Measurements from ENCODE around the gene SYT7. TPM values are rescaled to one million over a fixed set of nuclear protein-coding genes. Genes with fewer than 3 reads are reported as not detected.

Gene SYT7
- total and polyA plus RNA-seq, 2 of the 4 experiments (the other 2 are of a cell fraction), result under 0.01 to 0.19 TPM

DNA sequence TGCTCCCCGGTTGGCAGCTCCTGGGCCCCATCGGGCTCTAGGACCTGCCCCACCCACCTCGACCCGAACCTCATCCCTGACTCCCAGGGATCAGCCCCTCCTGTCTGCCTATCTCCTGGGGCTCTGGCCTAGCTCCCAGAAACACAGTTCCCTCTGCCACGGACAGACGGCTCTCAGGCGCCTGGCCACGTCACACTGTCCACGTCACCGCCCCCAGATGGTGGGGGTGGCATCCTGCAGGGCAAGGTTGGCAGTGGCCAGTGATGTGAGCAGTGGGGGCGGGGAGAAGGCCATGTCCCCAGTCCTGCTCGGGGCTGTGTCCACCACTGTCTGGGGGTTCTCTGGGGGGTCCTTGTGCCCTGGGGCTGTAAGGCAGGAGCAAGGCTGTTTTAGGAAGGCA, 29.2 kb downstream of the SYT7 start:
- ATAC-seq (ENCODE audit: low read depth) (peak; percentile 51), DNase-seq (peak; percentile 50)
- WGBS, 2 experiments (ENCODE audit: extremely low coverage in 2 of 2, insufficient read length in 1 of 2), result 20% methylated on average over 1 of the region's 12 CpGs; no CpG with 5 or more reads in 1 of the 2 experiments
- H2BK20ac ChIP-seq (ENCODE audit: low read depth, low read length), result no peak overlapping the region
- H4K8ac ChIP-seq (ENCODE audit: low read depth in 2 of 2, low read length in 2 of 2), result no peak overlapping the region
- peaks cover 3% of the 10 kb centered on the region; the same call in 1 of the 2 replicates for H3K4me1 ChIP-seq (ENCODE audit: control insufficient read depth, insufficient read depth, low read length)
- no peak overlapping the region for H2AK5ac ChIP-seq (ENCODE audit: low read depth, low read length)
- peak overlapping the region; percentile 4; the same call in 1 of the 2 replicates for H4K91ac ChIP-seq (ENCODE audit: insufficient read depth, low read depth, low read length)
- no peak overlapping the region for H3K14ac ChIP-seq (replicated peaks; ENCODE audit: low read depth, low read length)
- no peaks in the 10 kb centered on the region for H3K36me3 ChIP-seq (ENCODE audit: control insufficient read depth, insufficient read depth, low read length)
- no peak overlapping the region for H3K9ac ChIP-seq (ENCODE audit: low read depth, low read length)
- TF ChIP-seq MAZ (IDR thresholded peaks at IDR 0.05; ENCODE audit: borderline replicate concordance, low read depth, low read length) (peak; percentile 44; the same call in 1 of the 2 replicates), CEBPB (IDR thresholded peaks at IDR 0.05; ENCODE audit: low read depth, low read length) (no peak), MAFK (IDR thresholded peaks at IDR 0.05; ENCODE audit: low read depth, low read length) (no peak)
- dilution Hi-C loops (cut with HindIII; ENCODE audit: low sequenced_read_pairs, unreplicated experiment) (no loop called here), in situ Hi-C loops (cut with MboI; ENCODE audit: low sequenced_read_pairs) (no loop called here), intact Hi-C loops (cut with micrococcal nuclease) (no loop called here)
- no peak overlapping the region for H2BK120ac ChIP-seq (ENCODE audit: low read depth, low read length)
- ChIA-PET POLR2A (ENCODE audit: unreplicated experiment) (no interaction called here), CTCF (no interaction called here)
- peaks cover 48% of the 10 kb centered on the region for H3K27me3 ChIP-seq (ENCODE audit: control insufficient read depth, insufficient read depth, low read length)
- peak overlapping the region; percentile 70 for H2AK9ac ChIP-seq (replicated peaks; ENCODE audit: low read depth, low read length, poor library complexity)
- no peak overlapping the region for H2BK15ac ChIP-seq (ENCODE audit: low read depth, low read length)
- H2AFZ ChIP-seq (replicated peaks; ENCODE audit: low read length, poor library complexity), result peak overlapping the region; percentile 65
- no peak overlapping the region for H4K5ac ChIP-seq (ENCODE audit: low read depth, low read length)
- no peak overlapping the region for H3K4me3 ChIP-seq (ENCODE audit: insufficient read depth, low read depth, low read length)
- BruUV-seq (replicated peaks), result no TSS peak
- H3K4me2 ChIP-seq (ENCODE audit: low read depth, low read length), result no peak overlapping the region
- no peaks in the 10 kb centered on the region; the same call in 1 of the 2 replicates for H4K20me1 ChIP-seq (ENCODE audit: insufficient read depth, low read length)
- no peaks in the 10 kb centered on the region for H3K9me1 ChIP-seq (ENCODE audit: insufficient read depth, low read length)
- no peak overlapping the region for H2BK5ac ChIP-seq (ENCODE audit: low read depth, low read length, poor library complexity, severe bottlenecking)
- H3K23ac ChIP-seq (ENCODE audit: low read depth, low read length), result no peak overlapping the region
- H3K56ac ChIP-seq (ENCODE audit: extremely low read depth, insufficient read depth, low read length), result no peak overlapping the region
- H3K27ac ChIP-seq (ENCODE audit: insufficient read depth, low read length), result no peak overlapping the region
- no peak overlapping the region for H3K18ac ChIP-seq (ENCODE audit: low read depth, low read length)
- no peak overlapping the region for H3K4ac ChIP-seq (ENCODE audit: low read depth, low read length)
- no peaks in the 10 kb centered on the region for H3K9me3 ChIP-seq (ENCODE audit: control insufficient read depth, insufficient read depth, low read length)
- H3K79me1 ChIP-seq (ENCODE audit: low read depth in 1 of 2, low read length in 2 of 2), result no peaks in the 10 kb centered on the region

Measured in IMR-90 (cell line).